ENCODE data around the gene SPRR2D. TPM values are rescaled to one million over a fixed set of nuclear protein-coding genes. Genes with fewer than 3 reads are reported as not detected.
"Not testable (repeated sequence)": the region's sequence is repeated elsewhere in the genome, so short reads cannot be mapped to it uniquely, and the experiment has no call there.

Gene SPRR2D
- total and polyA plus RNA-seq, 2 donors = 0.19 to 36.9 TPM

- Histone ChIP-seq H3K9me3 (ENCODE audit: control insufficient read depth in 2 of 2, insufficient read depth in 1 of 2, low read length in 1 of 2) (no peaks in the 10 kb centered on the region), H3K4me1 (ENCODE audit: control insufficient read depth in 2 of 2, insufficient read depth in 2 of 2, low read length in 2 of 2) (no peaks in the 10 kb centered on the region), H3K27me3 (ENCODE audit: control insufficient read depth in 2 of 2, insufficient read depth in 1 of 2, low read length in 1 of 2) (no peaks in the 10 kb centered on the region), H3K27ac (ENCODE audit: low read depth in 1 of 2, low read length in 1 of 2) (no peak within 1 kb of the TSS), H3K36me3 (ENCODE audit: control insufficient read depth in 2 of 2, insufficient read depth in 2 of 2, low read length in 1 of 2) (no peaks in the 10 kb centered on the region), H3K4me3 (ENCODE audit: low read length in 2 of 2) (no peak within 1 kb of the TSS)
- DNase-seq (ENCODE audit: low read depth in 6 of 9, low spot score in 9 of 9) = no peak
- WGBS = 76% methylated on average over 2 of the region's 2 CpGs
Observed at GRCh38 chr1:153057375-153057774, 16.5 kb upstream of the SPRR2D start, which contains the start of gene SPRR2A. SPRR2A (minus strand) TSS chr1:153057512; CDS start chr1:153056735, 777 bp downstream.

- not testable (repeated sequence) for H3K9me3 ChIP-seq (ENCODE audit: control insufficient read depth in 2 of 2, insufficient read depth in 1 of 2, low read length in 1 of 2); H3K27ac ChIP-seq (ENCODE audit: low read depth in 1 of 2, low read length in 1 of 2); H3K4me1 ChIP-seq (ENCODE audit: control insufficient read depth in 2 of 2, insufficient read depth in 2 of 2, low read length in 2 of 2); DNase-seq (ENCODE audit: low read depth in 6 of 9, low spot score in 9 of 9); H3K36me3 ChIP-seq (ENCODE audit: control insufficient read depth in 2 of 2, insufficient read depth in 2 of 2, low read length in 1 of 2); H3K27me3 ChIP-seq (ENCODE audit: control insufficient read depth in 2 of 2, insufficient read depth in 1 of 2, low read length in 1 of 2); H3K4me3 ChIP-seq (ENCODE audit: low read length in 2 of 2)
- 82% methylated on average over 3 of the region's 3 CpGs for WGBS
Observed at GRCh38 chr1:153056111-153056510, 15.2 kb upstream of the SPRR2D start.

GRCh38 chr1:153049211-153049610, 8.3 kb upstream of the SPRR2D start:
- no peak overlapping the region for H3K27ac ChIP-seq (ENCODE audit: low read depth in 1 of 2, low read length in 1 of 2)
- H3K4me3 ChIP-seq (ENCODE audit: low read length in 2 of 2) = no peak overlapping the region
- H3K27me3 ChIP-seq (ENCODE audit: control insufficient read depth in 2 of 2, insufficient read depth in 1 of 2, low read length in 1 of 2) = no peaks in the 10 kb centered on the region
- H3K36me3 ChIP-seq (ENCODE audit: control insufficient read depth in 2 of 2, insufficient read depth in 2 of 2, low read length in 1 of 2) = no peaks in the 10 kb centered on the region
- H3K9me3 ChIP-seq (ENCODE audit: control insufficient read depth in 2 of 2, insufficient read depth in 1 of 2, low read length in 1 of 2) = no peaks in the 10 kb centered on the region
- DNase-seq (ENCODE audit: low read depth in 6 of 9, low spot score in 9 of 9) = no peak
- no peaks in the 10 kb centered on the region for H3K4me1 ChIP-seq (ENCODE audit: control insufficient read depth in 2 of 2, insufficient read depth in 2 of 2, low read length in 2 of 2)
- WGBS = 94% methylated on average over 2 of the region's 2 CpGs

GRCh38 chr1:153035211-153035610, 5.7 kb downstream of the SPRR2D start:
- Histone ChIP-seq H3K27me3 (ENCODE audit: control insufficient read depth in 2 of 2, insufficient read depth in 1 of 2, low read length in 1 of 2) (no peaks in the 10 kb centered on the region), H3K27ac (ENCODE audit: low read depth in 1 of 2, low read length in 1 of 2) (no peak overlapping the region), H3K4me3 (ENCODE audit: low read length in 2 of 2) (no peak overlapping the region), H3K4me1 (ENCODE audit: control insufficient read depth in 2 of 2, insufficient read depth in 2 of 2, low read length in 2 of 2) (no peaks in the 10 kb centered on the region), H3K36me3 (ENCODE audit: control insufficient read depth in 2 of 2, insufficient read depth in 2 of 2, low read length in 1 of 2) (no peaks in the 10 kb centered on the region), H3K9me3 (ENCODE audit: control insufficient read depth in 2 of 2, insufficient read depth in 1 of 2, low read length in 1 of 2) (no peaks in the 10 kb centered on the region)
- WGBS = 93% methylated on average over 1 of the region's 1 CpG
- DNase-seq (ENCODE audit: low read depth in 6 of 9, low spot score in 9 of 9) = no peak

- no peaks in the 10 kb centered on the region for H3K36me3 ChIP-seq (ENCODE audit: control insufficient read depth in 2 of 2, insufficient read depth in 2 of 2, low read length in 1 of 2)
- 70% methylated on average over 3 of the region's 3 CpGs for WGBS
- H3K27me3 ChIP-seq (ENCODE audit: control insufficient read depth in 2 of 2, insufficient read depth in 1 of 2, low read length in 1 of 2) = no peaks in the 10 kb centered on the region
- H3K4me1 ChIP-seq (ENCODE audit: control insufficient read depth in 2 of 2, insufficient read depth in 2 of 2, low read length in 2 of 2) = no peaks in the 10 kb centered on the region
- no peak overlapping the region for H3K27ac ChIP-seq (ENCODE audit: low read depth in 1 of 2, low read length in 1 of 2)
- no peaks in the 10 kb centered on the region for H3K9me3 ChIP-seq (ENCODE audit: control insufficient read depth in 2 of 2, insufficient read depth in 1 of 2, low read length in 1 of 2)
- no peak for DNase-seq (ENCODE audit: low read depth in 6 of 9, low spot score in 9 of 9)
- H3K4me3 ChIP-seq (ENCODE audit: low read length in 2 of 2) = no peak overlapping the region
Observed at GRCh38 chr1:153032677-153033308, 8.1 kb downstream of the SPRR2D start.

GRCh38 chr1:153032073-153032472, 8.8 kb downstream of the SPRR2D start:
- Histone ChIP-seq H3K27me3 (ENCODE audit: control insufficient read depth in 2 of 2, insufficient read depth in 1 of 2, low read length in 1 of 2) (no peaks in the 10 kb centered on the region), H3K4me1 (ENCODE audit: control insufficient read depth in 2 of 2, insufficient read depth in 2 of 2, low read length in 2 of 2) (no peaks in the 10 kb centered on the region), H3K36me3 (ENCODE audit: control insufficient read depth in 2 of 2, insufficient read depth in 2 of 2, low read length in 1 of 2) (no peaks in the 10 kb centered on the region), H3K9me3 (ENCODE audit: control insufficient read depth in 2 of 2, insufficient read depth in 1 of 2, low read length in 1 of 2) (no peaks in the 10 kb centered on the region), H3K27ac (ENCODE audit: low read depth in 1 of 2, low read length in 1 of 2) (no peak overlapping the region), H3K4me3 (ENCODE audit: low read length in 2 of 2) (no peak overlapping the region)
- DNase-seq (ENCODE audit: low read depth in 6 of 9, low spot score in 9 of 9) = no peak

GRCh38 chr1:153030895-153031294, 10.0 kb downstream of the SPRR2D start, which contains the start of gene SPRR1B:
SPRR1B (plus strand) TSS chr1:153031203; CDS start chr1:153032346, 1,143 bp downstream.
- no peaks in the 10 kb centered on the region for H3K27me3 ChIP-seq (ENCODE audit: control insufficient read depth in 2 of 2, insufficient read depth in 1 of 2, low read length in 1 of 2)
- no peak within 1 kb of the TSS for H3K4me3 ChIP-seq (ENCODE audit: low read length in 2 of 2)
- H3K4me1 ChIP-seq (ENCODE audit: control insufficient read depth in 2 of 2, insufficient read depth in 2 of 2, low read length in 2 of 2) = no peaks in the 10 kb centered on the region
- DNase-seq (ENCODE audit: low read depth in 6 of 9, low spot score in 9 of 9) = no peak
- H3K27ac ChIP-seq (ENCODE audit: low read depth in 1 of 2, low read length in 1 of 2) = no peak within 1 kb of the TSS
- no peaks in the 10 kb centered on the region for H3K9me3 ChIP-seq (ENCODE audit: control insufficient read depth in 2 of 2, insufficient read depth in 1 of 2, low read length in 1 of 2)
- H3K36me3 ChIP-seq (ENCODE audit: control insufficient read depth in 2 of 2, insufficient read depth in 2 of 2, low read length in 1 of 2) = no peaks in the 10 kb centered on the region

- no peak overlapping the region for H3K27ac ChIP-seq (ENCODE audit: low read depth in 1 of 2, low read length in 1 of 2)
- H3K4me3 ChIP-seq (ENCODE audit: low read length in 2 of 2) = no peak overlapping the region
- H3K27me3 ChIP-seq (ENCODE audit: control insufficient read depth in 2 of 2, insufficient read depth in 1 of 2, low read length in 1 of 2) = no peaks in the 10 kb centered on the region
- H3K36me3 ChIP-seq (ENCODE audit: control insufficient read depth in 2 of 2, insufficient read depth in 2 of 2, low read length in 1 of 2) = no peaks in the 10 kb centered on the region
- no peaks in the 10 kb centered on the region for H3K4me1 ChIP-seq (ENCODE audit: control insufficient read depth in 2 of 2, insufficient read depth in 2 of 2, low read length in 2 of 2)
- no peak for DNase-seq (ENCODE audit: low read depth in 6 of 9, low spot score in 9 of 9)
- WGBS = 89% methylated on average over 1 of the region's 1 CpG
- H3K9me3 ChIP-seq (ENCODE audit: control insufficient read depth in 2 of 2, insufficient read depth in 1 of 2, low read length in 1 of 2) = no peaks in the 10 kb centered on the region
Observed at GRCh38 chr1:153028766-153029165, 12.2 kb downstream of the SPRR2D start.

- H3K4me3 ChIP-seq (ENCODE audit: low read length in 2 of 2) = no peak overlapping the region
- DNase-seq (ENCODE audit: low read depth in 6 of 9, low spot score in 9 of 9) = no peak
- no peaks in the 10 kb centered on the region for H3K36me3 ChIP-seq (ENCODE audit: control insufficient read depth in 2 of 2, insufficient read depth in 2 of 2, low read length in 1 of 2)
- 88% methylated on average over 1 of the region's 1 CpG for WGBS
- H3K4me1 ChIP-seq (ENCODE audit: control insufficient read depth in 2 of 2, insufficient read depth in 2 of 2, low read length in 2 of 2) = no peaks in the 10 kb centered on the region
- no peaks in the 10 kb centered on the region for H3K27me3 ChIP-seq (ENCODE audit: control insufficient read depth in 2 of 2, insufficient read depth in 1 of 2, low read length in 1 of 2)
- no peak overlapping the region for H3K27ac ChIP-seq (ENCODE audit: low read depth in 1 of 2, low read length in 1 of 2)
- H3K9me3 ChIP-seq (ENCODE audit: control insufficient read depth in 2 of 2, insufficient read depth in 1 of 2, low read length in 1 of 2) = no peaks in the 10 kb centered on the region
Observed at GRCh38 chr1:153025797-153026196, 15.1 kb downstream of the SPRR2D start.

Measured in thymus (tissue), 11 donors.